Endothelial cell (in vitro differentiated cells): ENCODE results near the gene OSBP2. TPM values are rescaled to one million over a fixed set of nuclear protein-coding genes. Genes with fewer than 3 reads are reported as not detected.

ENCODE experiments used
- DNase-seq: peaks from one replicate; pipeline ENCODE4 v3.0.0; 2021; ENCODE audit warnings: low spot score
- H3K27ac Mint-ChIP-seq: one replicate; pipeline ENCODE4 v1.8.0; 2021; ENCODE audit warnings: mixed read lengths, inconsistent platforms; ENCODE audit not compliant: unreplicated experiment
- H3K27me3 Mint-ChIP-seq: one replicate; pipeline ENCODE4 v1.8.0; 2021; ENCODE audit warnings: mild to moderate bottlenecking, moderate library complexity, mixed read lengths, inconsistent platforms; ENCODE audit not compliant: unreplicated experiment
- H3K36me3 Mint-ChIP-seq: one replicate; pipeline ENCODE4 v1.8.0; 2021; ENCODE audit warnings: mild to moderate bottlenecking, low read depth, mixed read lengths, inconsistent platforms; ENCODE audit not compliant: unreplicated experiment
- H3K4me1 Mint-ChIP-seq: one replicate; pipeline ENCODE4 v1.8.0; 2021; ENCODE audit warnings: mild to moderate bottlenecking, mixed read lengths, inconsistent platforms; ENCODE audit not compliant: unreplicated experiment
- H3K4me3 Mint-ChIP-seq: one replicate; pipeline ENCODE4 v1.8.0; 2021; ENCODE audit warnings: mild to moderate bottlenecking, mixed read lengths, inconsistent platforms; ENCODE audit not compliant: unreplicated experiment
- H3K9me3 Mint-ChIP-seq: one replicate; pipeline ENCODE4 v1.8.0; 2021; ENCODE audit warnings: mixed read lengths, inconsistent platforms; ENCODE audit not compliant: unreplicated experiment
- total RNA-seq: library from RNA; stranded (reverse); fragmentation: NEBNext Ultra II Directional; extraction: Animal tissue kit (Norgen Biotek cat#: 25700); gene quantifications from one replicate; pipeline ENCODE4 v1.2.1, GENCODE V29; 2021; ENCODE audit not compliant: unreplicated experiment
- TF ChIP-seq, protein P1 (sequence below): fragments of 200-600 bp; sonication (generic); IDR thresholded peaks from one replicate; pipeline ENCODE4 v1.5.0; 2021; ENCODE audit warnings: antibody characterized with exemption; ENCODE audit not compliant: unreplicated experiment

OSBP2 gene
- total RNA-seq, 1 donor from 2014 or later, result 3.0 TPM

DNA sequence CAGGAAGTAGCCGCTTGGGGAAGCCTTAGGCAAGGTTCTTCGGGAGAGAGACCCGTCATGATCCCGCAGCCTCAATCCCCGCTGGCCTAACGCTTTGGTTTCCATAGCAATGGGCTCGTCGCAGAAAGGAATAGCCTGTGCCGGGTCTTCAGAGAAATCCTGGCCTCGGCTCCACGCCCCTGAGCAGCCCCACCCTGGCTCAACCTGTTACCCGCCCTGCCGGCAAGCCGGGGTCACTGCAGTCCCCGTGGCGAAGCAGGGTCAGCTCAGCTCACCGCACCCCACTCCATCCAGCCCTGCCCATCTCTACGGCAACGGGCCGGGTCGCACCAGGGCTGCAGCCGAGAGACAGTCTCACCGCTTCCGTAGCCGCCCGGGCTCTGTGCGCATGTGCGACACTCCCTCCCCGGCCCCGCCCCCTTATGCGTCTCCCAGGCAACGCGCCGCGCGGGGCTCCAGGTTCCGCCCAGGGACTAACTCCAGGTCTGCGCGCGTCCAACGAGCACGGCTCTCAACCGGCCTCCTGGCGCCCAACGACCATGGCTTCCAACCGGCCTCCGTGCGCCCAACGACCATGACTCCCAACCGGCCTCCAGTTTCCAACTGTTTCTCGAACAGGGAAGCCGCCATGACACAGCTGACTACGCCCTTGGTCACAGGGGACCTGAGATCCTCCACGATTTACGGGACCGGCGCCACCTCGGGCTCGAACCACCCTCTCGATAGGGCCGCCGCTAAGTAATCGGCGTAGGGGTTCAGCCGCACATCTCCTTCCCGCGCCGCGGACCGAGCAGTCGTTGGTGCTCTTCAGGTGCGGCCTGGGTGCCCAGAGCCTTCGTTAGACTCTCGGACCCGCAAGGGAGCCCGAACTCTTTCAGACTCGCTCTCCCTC is 26.9 kb upstream of the OSBP2 start, which contains the start of gene DUSP18:
DUSP18 (minus strand) TSS at position 382 of the 892 bp plus-strand sequence. CDS start 3,872 bp downstream, outside the sequence.
- H3K4me1 Mint-ChIP-seq, result peaks cover 14% of the 10 kb centered on the region
- TF ChIP-seq, protein P1, sequence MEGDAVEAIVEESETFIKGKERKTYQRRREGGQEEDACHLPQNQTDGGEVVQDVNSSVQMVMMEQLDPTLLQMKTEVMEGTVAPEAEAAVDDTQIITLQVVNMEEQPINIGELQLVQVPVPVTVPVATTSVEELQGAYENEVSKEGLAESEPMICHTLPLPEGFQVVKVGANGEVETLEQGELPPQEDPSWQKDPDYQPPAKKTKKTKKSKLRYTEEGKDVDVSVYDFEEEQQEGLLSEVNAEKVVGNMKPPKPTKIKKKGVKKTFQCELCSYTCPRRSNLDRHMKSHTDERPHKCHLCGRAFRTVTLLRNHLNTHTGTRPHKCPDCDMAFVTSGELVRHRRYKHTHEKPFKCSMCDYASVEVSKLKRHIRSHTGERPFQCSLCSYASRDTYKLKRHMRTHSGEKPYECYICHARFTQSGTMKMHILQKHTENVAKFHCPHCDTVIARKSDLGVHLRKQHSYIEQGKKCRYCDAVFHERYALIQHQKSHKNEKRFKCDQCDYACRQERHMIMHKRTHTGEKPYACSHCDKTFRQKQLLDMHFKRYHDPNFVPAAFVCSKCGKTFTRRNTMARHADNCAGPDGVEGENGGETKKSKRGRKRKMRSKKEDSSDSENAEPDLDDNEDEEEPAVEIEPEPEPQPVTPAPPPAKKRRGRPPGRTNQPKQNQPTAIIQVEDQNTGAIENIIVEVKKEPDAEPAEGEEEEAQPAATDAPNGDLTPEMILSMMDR, result peak; percentile 53
- DNase-seq, result peak; percentile 98
- peaks cover 20% of the 10 kb centered on the region for H3K36me3 Mint-ChIP-seq
- peak within 1 kb of the TSS; percentile 95 for H3K4me3 Mint-ChIP-seq
- peaks cover 3% of the 10 kb centered on the region for H3K27me3 Mint-ChIP-seq
- no peaks in the 10 kb centered on the region for H3K9me3 Mint-ChIP-seq
- H3K27ac Mint-ChIP-seq, result peak within 1 kb of the TSS; percentile 89

DNA sequence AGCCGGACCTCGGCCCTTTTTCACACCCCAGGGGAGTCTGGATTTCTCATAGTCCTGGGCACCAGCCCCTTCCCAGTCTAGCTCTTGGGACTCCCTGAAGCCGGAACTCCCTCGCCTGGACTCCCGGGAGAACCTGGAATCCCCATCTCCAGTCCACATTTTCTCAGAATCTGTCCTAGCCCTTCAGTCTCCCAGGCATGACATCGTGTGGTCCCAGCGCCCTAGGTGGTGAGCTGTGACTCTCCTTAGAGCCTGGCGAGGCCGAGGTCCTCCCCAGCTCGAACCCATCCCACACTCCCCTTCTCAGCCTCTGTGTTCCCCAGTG is 26.3 kb upstream of the OSBP2 start:
- Mint-ChIP-seq H3K36me3 (peaks cover 14% of the 10 kb centered on the region), H3K4me1 (peaks cover 14% of the 10 kb centered on the region), H3K4me3 (peak overlapping the region; percentile 95), H3K9me3 (no peaks in the 10 kb centered on the region), H3K27ac (peak overlapping the region; percentile 76), H3K27me3 (peaks cover 3% of the 10 kb centered on the region)
- TF ChIP-seq, protein P1, result no peak
- DNase-seq, result peak; percentile 8

- no peak overlapping the region for H3K4me3 Mint-ChIP-seq
- peaks cover 4% of the 10 kb centered on the region for H3K36me3 Mint-ChIP-seq
- TF ChIP-seq, protein P1, result no peak
- H3K27ac Mint-ChIP-seq, result no peak overlapping the region
- no peak for DNase-seq
- no peaks in the 10 kb centered on the region for H3K9me3 Mint-ChIP-seq
- H3K27me3 Mint-ChIP-seq, result peaks cover 6% of the 10 kb centered on the region
- H3K4me1 Mint-ChIP-seq, result peaks cover 18% of the 10 kb centered on the region
Measured at GRCh38 chr22:30671071-30671470, 23.6 kb upstream of the OSBP2 start.

DNA sequence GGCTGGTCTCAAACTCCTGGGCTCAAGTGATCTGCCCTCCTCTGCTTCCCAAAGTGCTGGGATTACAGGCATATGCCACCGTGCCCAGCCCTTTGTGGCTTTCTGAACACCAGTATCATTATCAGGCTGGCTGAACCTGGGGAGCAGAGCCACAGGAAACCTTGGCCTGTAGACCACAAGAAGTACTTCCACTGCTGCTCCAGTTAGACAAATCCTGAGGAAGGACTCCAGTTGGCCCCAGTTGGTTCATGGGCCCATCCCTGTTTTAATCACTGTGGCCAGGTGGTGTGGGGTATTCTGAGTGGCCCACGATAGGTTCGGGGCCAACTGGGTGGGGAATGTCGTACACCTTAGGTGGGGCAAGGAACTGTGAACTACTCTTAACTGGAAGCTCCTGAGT is 21.5 kb upstream of the OSBP2 start:
- peaks cover 4% of the 10 kb centered on the region for H3K36me3 Mint-ChIP-seq
- peaks cover 3% of the 10 kb centered on the region for H3K27me3 Mint-ChIP-seq
- TF ChIP-seq, protein P1, result no peak
- H3K4me1 Mint-ChIP-seq, result peaks cover 9% of the 10 kb centered on the region
- no peaks in the 10 kb centered on the region for H3K9me3 Mint-ChIP-seq
- no peak overlapping the region for H3K27ac Mint-ChIP-seq
- DNase-seq, result no peak
- H3K4me3 Mint-ChIP-seq, result no peak overlapping the region

GRCh38 chr22:30674482-30674881 is 20.2 kb upstream of the OSBP2 start:
- H3K4me3 Mint-ChIP-seq, result no peak overlapping the region
- H3K36me3 Mint-ChIP-seq, result no peaks in the 10 kb centered on the region
- DNase-seq, result no peak
- no peak overlapping the region for H3K27ac Mint-ChIP-seq
- H3K9me3 Mint-ChIP-seq, result no peaks in the 10 kb centered on the region
- TF ChIP-seq, protein P1, result no peak
- H3K4me1 Mint-ChIP-seq, result peaks cover 10% of the 10 kb centered on the region
- H3K27me3 Mint-ChIP-seq, result peaks cover 3% of the 10 kb centered on the region
